NCI-H2227 (cell line): ENCODE data around the gene TCF4.

Experiments
- DNase-seq: peaks from one replicate; lab custom pipeline; 2025; ENCODE audit not compliant: unreplicated experiment; lab: John Stamatoyannopoulos, UW

TCF4 gene

GRCh38 chr18:55221622-55222021, 366.4 kb downstream of the TCF4 start:
- no peak for DNase-seq

DNA sequence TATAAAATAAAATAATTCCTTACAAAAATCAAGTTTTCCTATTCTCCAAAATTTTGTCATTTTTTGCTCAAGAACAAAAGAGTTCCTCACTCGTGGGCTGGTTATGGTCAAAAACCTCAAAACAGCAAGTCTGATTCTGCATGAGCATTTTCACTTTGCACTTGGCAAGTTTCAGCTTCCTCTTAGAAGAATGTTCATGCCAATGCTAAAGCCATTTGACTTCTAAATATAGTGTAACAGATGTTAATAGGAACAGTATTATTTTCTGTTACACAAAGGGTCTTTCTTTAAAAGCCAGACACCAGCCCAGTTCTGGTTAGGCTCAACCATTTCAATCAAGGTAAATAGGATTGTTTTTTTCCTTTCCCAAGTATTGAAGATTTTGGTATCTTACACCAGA, 367.5 kb downstream of the TCF4 start:
- no peak for DNase-seq

- DNase-seq = no peak
These were observed 368.2 kb downstream of the TCF4 start for GRCh38 chr18:55219823-55220222.

GRCh38 chr18:55219059-55219458, 368.9 kb downstream of the TCF4 start:
- DNase-seq = no peak

DNA sequence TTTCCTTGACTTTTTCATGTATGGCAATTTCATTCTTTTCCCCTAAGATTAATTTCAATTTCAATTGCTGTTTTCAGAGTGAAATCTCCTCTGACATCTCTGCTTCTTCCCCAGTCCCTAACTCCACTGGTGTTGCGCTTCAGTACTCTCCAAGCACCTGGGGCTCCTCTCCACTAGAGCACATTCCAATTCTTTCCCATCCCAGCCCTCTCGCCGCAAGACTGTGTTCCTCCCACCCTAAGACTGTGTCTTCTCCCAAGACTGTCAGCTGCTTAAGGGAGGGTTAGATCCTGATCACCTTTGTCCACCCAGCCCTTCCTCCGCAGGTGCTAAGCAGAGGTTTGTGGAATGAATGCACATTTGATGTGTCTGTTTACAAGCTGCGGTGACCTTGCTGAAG, 373.0 kb downstream of the TCF4 start:
- DNase-seq = no peak

GRCh38 chr18:55214534-55214933, 373.5 kb downstream of the TCF4 start:
- no peak for DNase-seq

DNA sequence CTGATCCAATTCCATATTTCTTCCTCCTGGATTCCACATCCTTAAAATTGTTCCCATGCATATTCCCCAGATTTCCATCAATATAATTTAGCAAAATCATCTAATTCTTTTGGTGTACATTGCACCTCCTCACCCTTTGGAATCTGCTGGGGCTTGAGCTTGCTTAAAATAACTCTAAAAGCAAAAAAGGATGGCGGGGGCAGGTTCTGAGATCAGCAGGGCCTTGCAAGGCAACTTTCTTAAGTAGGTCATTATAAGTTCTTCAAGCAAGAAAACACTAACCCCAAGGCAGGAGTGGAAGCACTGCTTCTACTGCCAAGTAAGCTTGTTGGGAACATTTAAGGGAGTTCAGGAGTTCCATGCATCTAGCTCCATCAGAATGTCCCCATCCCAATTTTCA, 374.4 kb downstream of the TCF4 start:
- no peak for DNase-seq

- no peak for DNase-seq
These were observed 381.1 kb downstream of the TCF4 start for GRCh38 chr18:55206927-55207326.

GRCh38 chr18:55202232-55202917, 385.6 kb downstream of the TCF4 start:
- DNase-seq = no peak

DNA sequence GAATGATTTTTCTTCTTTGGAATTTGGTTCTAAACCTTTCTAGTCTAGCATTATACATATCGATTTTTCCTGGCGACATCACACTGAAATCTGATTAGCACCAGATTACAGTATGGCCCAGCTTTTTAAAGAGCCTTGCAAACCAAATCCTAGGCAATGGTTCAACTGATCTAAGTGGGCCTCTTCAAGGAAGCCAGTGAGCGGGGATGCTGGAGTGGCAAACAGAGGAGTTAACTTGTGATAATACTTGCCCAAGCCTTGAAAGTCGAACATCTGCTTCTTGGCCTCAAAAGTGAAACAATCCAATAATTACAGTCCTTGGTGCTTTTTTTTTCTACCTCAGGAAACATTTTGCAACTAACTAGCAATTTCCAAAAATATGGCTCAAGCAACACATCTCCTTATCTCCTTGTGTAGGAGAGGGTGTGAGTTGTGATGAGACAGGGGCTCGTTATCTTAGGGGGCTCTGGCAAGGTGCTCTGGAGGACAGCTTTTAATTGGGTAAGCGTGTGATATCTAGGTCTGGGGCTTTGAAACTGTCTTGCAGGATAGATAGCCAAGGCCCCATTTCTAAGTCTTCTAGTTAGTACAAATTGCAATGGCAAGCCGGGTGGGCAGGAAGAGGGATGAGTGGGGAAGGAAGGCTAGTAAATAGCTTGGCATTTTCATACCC, 388.6 kb downstream of the TCF4 start:
- DNase-seq = peak; percentile 43

DNA sequence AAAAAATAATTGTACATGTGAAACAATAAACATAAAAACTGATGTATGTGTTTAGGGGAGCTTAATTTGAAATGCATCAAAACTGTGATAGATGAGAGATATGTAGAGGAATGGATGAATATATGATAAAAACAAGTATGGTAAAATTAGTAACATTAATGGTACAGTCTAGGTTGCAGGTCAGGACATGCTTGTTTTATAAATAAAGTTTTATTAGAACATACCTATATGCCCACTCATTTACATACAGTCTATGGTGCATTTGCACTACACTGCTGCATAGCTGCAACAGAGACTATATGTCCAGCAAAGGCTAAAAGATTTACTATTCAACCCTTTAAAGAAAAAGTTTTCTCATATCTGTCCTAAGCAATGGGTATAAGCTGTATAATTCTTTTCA, 392.1 kb downstream of the TCF4 start:
- no peak for DNase-seq

GRCh38 chr18:55189972-55190371, 398.0 kb downstream of the TCF4 start:
- DNase-seq = no peak

- DNase-seq = no peak
These were observed 401.4 kb downstream of the TCF4 start for GRCh38 chr18:55186588-55186987.

- no peak for DNase-seq
These were observed 402.6 kb downstream of the TCF4 start for GRCh38 chr18:55185391-55185790.

GRCh38 chr18:55179835-55180234, 408.2 kb downstream of the TCF4 start:
- no peak for DNase-seq

GRCh38 chr18:55179425-55179824, 408.6 kb downstream of the TCF4 start:
- DNase-seq = no peak

DNA sequence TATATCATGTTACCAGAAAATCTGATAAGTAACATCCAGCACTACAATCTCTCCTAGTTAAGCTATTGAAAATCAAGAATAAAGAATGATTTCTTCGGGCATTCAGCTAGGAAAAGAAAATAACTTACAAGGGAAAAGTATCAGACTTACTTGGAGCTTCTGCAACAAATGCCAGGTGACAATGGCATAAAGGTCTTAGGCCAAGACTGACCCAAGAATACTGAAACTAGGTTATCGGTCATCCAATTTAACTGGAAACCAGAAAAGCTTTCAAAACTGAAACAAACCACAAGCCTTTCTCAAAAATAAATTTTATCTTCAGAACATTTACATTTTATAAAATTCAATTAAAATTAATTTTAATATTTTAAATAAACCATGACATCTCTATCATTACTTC, 414.7 kb downstream of the TCF4 start:
- DNase-seq = no peak
